T-helper 1 cell treated with Interleukin-12 subunit alpha and Interleukin-12 subunit beta and Interleukin-4 antibody, amounts not matched to agents 30 μg/mL and 1 μg/mL, for 36 hours (primary cell): ENCODE results near the gene CENPF.

ENCODE experiments used
- H3K27ac Mint-ChIP-seq: one replicate; pipeline ENCODE4 v1.8.0; 2021; ENCODE audit warnings: mild to moderate bottlenecking, mixed read lengths
- H3K27me3 Mint-ChIP-seq: one replicate; pipeline ENCODE4 v1.8.0; 2021; ENCODE audit warnings: low read depth, mixed read lengths
- H3K36me3 Mint-ChIP-seq: one replicate; pipeline ENCODE4 v1.8.0; 2021; ENCODE audit warnings: low read depth, mixed read lengths
- H3K4me1 Mint-ChIP-seq: one replicate; pipeline ENCODE4 v1.8.0; 2021; ENCODE audit warnings: low read depth, mixed read lengths
- H3K4me3 Mint-ChIP-seq: one replicate; pipeline ENCODE4 v1.8.0; 2021; ENCODE audit warnings: mild to moderate bottlenecking, moderate library complexity, mixed read lengths
- H3K9me3 Mint-ChIP-seq: one replicate; pipeline ENCODE4 v1.8.0; 2021; ENCODE audit warnings: mixed read lengths

Gene CENPF, protein sequence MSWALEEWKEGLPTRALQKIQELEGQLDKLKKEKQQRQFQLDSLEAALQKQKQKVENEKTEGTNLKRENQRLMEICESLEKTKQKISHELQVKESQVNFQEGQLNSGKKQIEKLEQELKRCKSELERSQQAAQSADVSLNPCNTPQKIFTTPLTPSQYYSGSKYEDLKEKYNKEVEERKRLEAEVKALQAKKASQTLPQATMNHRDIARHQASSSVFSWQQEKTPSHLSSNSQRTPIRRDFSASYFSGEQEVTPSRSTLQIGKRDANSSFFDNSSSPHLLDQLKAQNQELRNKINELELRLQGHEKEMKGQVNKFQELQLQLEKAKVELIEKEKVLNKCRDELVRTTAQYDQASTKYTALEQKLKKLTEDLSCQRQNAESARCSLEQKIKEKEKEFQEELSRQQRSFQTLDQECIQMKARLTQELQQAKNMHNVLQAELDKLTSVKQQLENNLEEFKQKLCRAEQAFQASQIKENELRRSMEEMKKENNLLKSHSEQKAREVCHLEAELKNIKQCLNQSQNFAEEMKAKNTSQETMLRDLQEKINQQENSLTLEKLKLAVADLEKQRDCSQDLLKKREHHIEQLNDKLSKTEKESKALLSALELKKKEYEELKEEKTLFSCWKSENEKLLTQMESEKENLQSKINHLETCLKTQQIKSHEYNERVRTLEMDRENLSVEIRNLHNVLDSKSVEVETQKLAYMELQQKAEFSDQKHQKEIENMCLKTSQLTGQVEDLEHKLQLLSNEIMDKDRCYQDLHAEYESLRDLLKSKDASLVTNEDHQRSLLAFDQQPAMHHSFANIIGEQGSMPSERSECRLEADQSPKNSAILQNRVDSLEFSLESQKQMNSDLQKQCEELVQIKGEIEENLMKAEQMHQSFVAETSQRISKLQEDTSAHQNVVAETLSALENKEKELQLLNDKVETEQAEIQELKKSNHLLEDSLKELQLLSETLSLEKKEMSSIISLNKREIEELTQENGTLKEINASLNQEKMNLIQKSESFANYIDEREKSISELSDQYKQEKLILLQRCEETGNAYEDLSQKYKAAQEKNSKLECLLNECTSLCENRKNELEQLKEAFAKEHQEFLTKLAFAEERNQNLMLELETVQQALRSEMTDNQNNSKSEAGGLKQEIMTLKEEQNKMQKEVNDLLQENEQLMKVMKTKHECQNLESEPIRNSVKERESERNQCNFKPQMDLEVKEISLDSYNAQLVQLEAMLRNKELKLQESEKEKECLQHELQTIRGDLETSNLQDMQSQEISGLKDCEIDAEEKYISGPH (N-terminal part only)

GRCh38 chr1:214602764-214603657 lies at the start of gene CENPF:
Gene CENPF (plus strand): TSS chr1:214603195. CDS start chr1:214613755, 10,560 bp downstream.
- H3K4me1 Mint-ChIP-seq = peaks cover 21% of the 10 kb centered on the region
- H3K4me3 Mint-ChIP-seq = peak within 1 kb of the TSS; percentile 95
- H3K9me3 Mint-ChIP-seq = no peaks in the 10 kb centered on the region
- peaks cover 3% of the 10 kb centered on the region for H3K36me3 Mint-ChIP-seq
- H3K27ac Mint-ChIP-seq = peak within 1 kb of the TSS; percentile 94
- H3K27me3 Mint-ChIP-seq = no peaks in the 10 kb centered on the region

DNA sequence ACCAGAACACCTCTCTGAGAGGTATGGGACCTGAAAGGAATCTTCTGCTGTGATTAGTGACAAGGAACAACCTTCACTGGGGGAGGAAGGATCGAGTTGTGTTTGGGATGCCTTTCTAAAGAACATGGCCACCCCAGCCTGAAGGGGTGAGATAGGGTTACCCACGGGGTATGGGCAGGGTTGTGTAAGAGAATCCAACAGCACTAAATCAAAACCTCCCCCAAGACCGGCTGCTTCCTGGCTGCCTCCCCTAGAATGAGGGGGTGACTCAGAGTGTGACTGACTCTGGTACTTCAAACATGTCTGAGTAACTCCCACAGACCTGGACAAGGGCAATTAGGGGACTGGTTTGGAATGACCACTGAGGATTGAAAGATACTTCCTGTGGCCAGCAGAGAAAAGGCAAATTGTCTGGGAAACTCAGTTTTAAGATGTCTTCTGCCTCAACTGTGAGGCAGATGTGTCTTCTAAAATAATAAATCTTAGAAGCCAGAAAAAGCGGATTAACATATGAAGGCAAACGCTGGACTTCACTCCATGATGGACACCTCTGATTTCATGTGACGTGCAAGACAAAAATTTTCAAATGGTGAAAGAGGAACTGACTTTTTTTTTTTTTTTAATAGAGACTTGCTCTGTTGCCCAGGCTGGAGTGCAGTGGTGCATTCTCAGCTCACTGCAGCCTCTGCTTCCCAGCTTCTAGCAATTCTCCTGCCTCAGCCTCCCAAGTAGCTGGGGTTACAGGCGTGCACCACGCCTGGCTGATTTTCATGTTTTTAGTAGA lies 44.9 kb upstream of the CENPF start:
- Mint-ChIP-seq H3K27me3 (peaks cover 46% of the 10 kb centered on the region), H3K4me1 (no peaks in the 10 kb centered on the region), H3K4me3 (no peak overlapping the region), H3K9me3 (no peaks in the 10 kb centered on the region), H3K36me3 (no peaks in the 10 kb centered on the region), H3K27ac (no peak overlapping the region)

DNA sequence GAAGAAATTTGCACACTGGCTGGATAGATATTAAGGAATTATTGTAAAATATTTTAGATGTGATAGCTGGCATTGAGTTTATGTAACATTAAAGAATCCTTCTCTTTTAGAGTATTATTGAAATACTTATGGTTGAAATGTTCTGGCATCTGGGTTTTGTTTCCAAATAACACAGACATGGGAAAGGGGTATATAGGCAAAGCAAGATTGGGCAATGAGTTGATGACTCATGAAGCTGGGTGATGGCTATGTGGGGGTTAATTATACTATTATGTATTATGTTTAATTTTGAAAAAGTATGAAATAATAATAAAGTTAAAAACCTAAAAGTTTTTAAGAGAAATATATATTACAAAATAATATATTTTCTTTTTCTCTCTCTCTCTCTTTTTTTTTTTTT lies 39.1 kb upstream of the CENPF start:
- Mint-ChIP-seq H3K9me3 (no peaks in the 10 kb centered on the region), H3K4me3 (no peak overlapping the region), H3K27me3 (peaks cover 22% of the 10 kb centered on the region), H3K27ac (no peak overlapping the region), H3K36me3 (no peaks in the 10 kb centered on the region), H3K4me1 (no peaks in the 10 kb centered on the region)

DNA sequence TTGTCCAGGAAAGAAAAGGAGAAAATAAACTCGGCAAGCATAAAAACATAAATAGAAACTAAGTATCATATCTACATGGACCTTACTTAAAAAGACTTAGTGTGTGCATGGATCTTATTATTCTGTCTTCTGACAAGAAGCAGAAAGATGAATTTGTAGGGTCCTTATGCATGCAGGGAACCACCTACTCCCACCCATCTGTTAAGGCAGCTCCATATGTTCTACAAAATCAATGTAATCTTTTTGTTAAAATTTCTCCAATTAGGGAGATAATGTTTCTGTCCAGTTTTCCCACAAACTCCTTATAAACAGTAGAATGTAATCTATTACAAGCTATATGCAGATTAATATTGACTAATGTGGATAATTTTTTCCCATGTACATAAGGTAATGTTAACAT lies 37.7 kb upstream of the CENPF start:
- Mint-ChIP-seq H3K27me3 (peaks cover 12% of the 10 kb centered on the region), H3K27ac (no peak overlapping the region), H3K4me3 (no peak overlapping the region), H3K9me3 (no peaks in the 10 kb centered on the region), H3K4me1 (no peaks in the 10 kb centered on the region), H3K36me3 (no peaks in the 10 kb centered on the region)

GRCh38 chr1:214566158-214567104 lies 36.6 kb upstream of the CENPF start:
- Mint-ChIP-seq H3K27ac (no peak overlapping the region), H3K36me3 (no peaks in the 10 kb centered on the region), H3K4me3 (no peak overlapping the region)

DNA sequence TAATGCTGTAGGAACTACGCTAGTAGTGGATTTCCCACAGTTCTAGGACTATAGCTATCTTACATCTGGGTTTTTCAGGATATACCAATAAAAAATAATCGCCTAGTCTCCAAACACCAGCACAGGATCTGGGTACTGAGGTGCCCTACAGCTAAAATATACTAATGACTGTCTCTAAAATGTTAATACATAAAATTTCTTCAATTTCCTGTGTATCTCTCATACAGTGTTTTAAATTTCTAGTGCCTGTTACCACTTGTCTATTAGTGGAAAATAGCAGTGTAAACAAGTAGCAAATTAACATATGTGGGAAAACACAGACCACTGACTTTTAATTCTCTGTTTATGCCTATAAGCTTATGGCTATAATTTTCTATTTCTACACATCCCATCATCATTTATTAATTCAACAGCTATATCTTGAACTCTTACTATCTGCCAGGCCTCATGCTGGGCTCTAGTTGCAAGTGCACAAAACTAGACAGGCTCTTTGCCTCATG lies 35.5 kb upstream of the CENPF start:
- Mint-ChIP-seq H3K36me3 (no peaks in the 10 kb centered on the region), H3K27me3 (peaks cover 4% of the 10 kb centered on the region), H3K9me3 (no peaks in the 10 kb centered on the region), H3K27ac (no peak overlapping the region), H3K4me1 (no peaks in the 10 kb centered on the region), H3K4me3 (no peak overlapping the region)

More at GRCh38 chr1:214566158-214567104, 36.6 kb upstream of the CENPF start:
- peaks cover 4% of the 10 kb centered on the region for H3K27me3 Mint-ChIP-seq
- no peaks in the 10 kb centered on the region for H3K9me3 Mint-ChIP-seq
- no peaks in the 10 kb centered on the region for H3K4me1 Mint-ChIP-seq

- Mint-ChIP-seq H3K4me1 (no peaks in the 10 kb centered on the region), H3K9me3 (no peaks in the 10 kb centered on the region), H3K27ac (no peak overlapping the region), H3K36me3 (no peaks in the 10 kb centered on the region), H3K27me3 (peaks cover 4% of the 10 kb centered on the region), H3K4me3 (no peak overlapping the region)
These were observed 34.7 kb upstream of the CENPF start for GRCh38 chr1:214568328-214568727.

GRCh38 chr1:214569357-214570004 lies 33.5 kb upstream of the CENPF start:
- H3K36me3 Mint-ChIP-seq = no peaks in the 10 kb centered on the region
- H3K27me3 Mint-ChIP-seq = no peaks in the 10 kb centered on the region
- peaks cover under 1% of the 10 kb centered on the region for H3K9me3 Mint-ChIP-seq
- H3K4me1 Mint-ChIP-seq = no peaks in the 10 kb centered on the region
- no peak overlapping the region for H3K27ac Mint-ChIP-seq
- H3K4me3 Mint-ChIP-seq = no peak overlapping the region

GRCh38 chr1:214570442-214570841 lies 32.6 kb upstream of the CENPF start:
- Mint-ChIP-seq H3K9me3 (peaks cover 6% of the 10 kb centered on the region), H3K36me3 (no peaks in the 10 kb centered on the region), H3K27me3 (no peaks in the 10 kb centered on the region), H3K4me1 (no peaks in the 10 kb centered on the region), H3K27ac (no peak overlapping the region), H3K4me3 (no peak overlapping the region)

- Mint-ChIP-seq H3K27ac (no peak overlapping the region), H3K27me3 (peaks cover 5% of the 10 kb centered on the region), H3K9me3 (peaks cover 12% of the 10 kb centered on the region), H3K36me3 (peaks cover 6% of the 10 kb centered on the region), H3K4me1 (no peaks in the 10 kb centered on the region), H3K4me3 (no peak overlapping the region)
These were observed 31.7 kb upstream of the CENPF start for GRCh38 chr1:214571281-214571680.

GRCh38 chr1:214573386-214574318 lies 29.3 kb upstream of the CENPF start:
- no peak overlapping the region for H3K4me3 Mint-ChIP-seq
- H3K4me1 Mint-ChIP-seq = no peaks in the 10 kb centered on the region
- H3K27ac Mint-ChIP-seq = no peak overlapping the region
- H3K9me3 Mint-ChIP-seq = peaks cover 20% of the 10 kb centered on the region
- peaks cover 5% of the 10 kb centered on the region for H3K27me3 Mint-ChIP-seq
- peaks cover 9% of the 10 kb centered on the region for H3K36me3 Mint-ChIP-seq
